GM19099 (cell line): ENCODE results near the gene MDFIC.

Source experiments
- POLR2A ChIP-seq: IDR thresholded peaks from 3 replicates; pipeline ENCODE4 v1.6.1; 2011; ENCODE audit warnings: low read depth; ENCODE audit not compliant: insufficient read length; ENCODE audit errors: extremely low read depth

Gene MDFIC

GRCh38 chr7:114922026-114922651 is at the start of gene MDFIC:
Gene MDFIC, plus strand, starts transcription at chr7:114922094. Its CDS starts 940 bp downstream, at chr7:114923034.
- peak; percentile 83 for TF ChIP-seq POLR2A

GRCh38 chr7:114874170-114874569 is 47.7 kb upstream of the MDFIC start:
- TF ChIP-seq POLR2A: no peak

GRCh38 chr7:114875186-114875585 is 46.7 kb upstream of the MDFIC start:
- no peak for TF ChIP-seq POLR2A

- TF ChIP-seq POLR2A: no peak
These were observed 42.3 kb upstream of the MDFIC start for GRCh38 chr7:114879554-114879953.

- TF ChIP-seq POLR2A: no peak
These were observed 36.1 kb upstream of the MDFIC start for GRCh38 chr7:114885836-114886235.

GRCh38 chr7:114886241-114886640 is 35.7 kb upstream of the MDFIC start:
- no peak for TF ChIP-seq POLR2A

GRCh38 chr7:114889646-114890285 is 32.1 kb upstream of the MDFIC start:
- no peak for TF ChIP-seq POLR2A

- no peak for TF ChIP-seq POLR2A
These were observed 31.3 kb upstream of the MDFIC start for GRCh38 chr7:114890561-114890960.

- no peak for TF ChIP-seq POLR2A
These were observed 21.8 kb upstream of the MDFIC start for GRCh38 chr7:114900127-114900526.

GRCh38 chr7:114901771-114902170 is 20.1 kb upstream of the MDFIC start:
- TF ChIP-seq POLR2A: no peak

- TF ChIP-seq POLR2A: no peak
These were observed 18.8 kb upstream of the MDFIC start for GRCh38 chr7:114903131-114903530.

- no peak for TF ChIP-seq POLR2A
These were observed 11.1 kb upstream of the MDFIC start for GRCh38 chr7:114910787-114911186.

GRCh38 chr7:114911411-114911810 is 10.5 kb upstream of the MDFIC start:
- no peak for TF ChIP-seq POLR2A

- TF ChIP-seq POLR2A: peak; percentile 24
These were observed 5.5 kb upstream of the MDFIC start for GRCh38 chr7:114916261-114916892.

- peak; percentile 30 for TF ChIP-seq POLR2A
These were observed 4.6 kb upstream of the MDFIC start for GRCh38 chr7:114917211-114917839.

- TF ChIP-seq POLR2A: no peak
These were observed 2.3 kb upstream of the MDFIC start for GRCh38 chr7:114919587-114919986.
